ENCODE data around the gene AVP. TPM values are rescaled to one million over a fixed set of nuclear protein-coding genes. Genes with fewer than 3 reads are reported as not detected.
A peak's percentile ranks its signal among the peaks of the same experiment; 100 is the strongest.

AVP gene
- total and polyA plus RNA-seq, 2 of the 13 experiments (the other 11 are each of a cell fraction or from before 2014, with no cell fraction given) = 0.12 TPM; not detected in 1

- no peak for TF ChIP-seq PRPF4 (IDR thresholded peaks at IDR 0.05; ENCODE audit: low read depth, low read length, poor library complexity, severe bottlenecking)
- TF ChIP-seq CREM (IDR thresholded peaks at IDR 0.05) = no peak
- no peak for TF ChIP-seq CREM (CRISPR knock-in tag; IDR thresholded peaks at IDR 0.05)
- TF ChIP-seq ATF2 (CRISPR knock-in tag; IDR thresholded peaks at IDR 0.05) = 0 out of 2 replicates have a peak, but pooled peaks have one; percentile 41
- no peak for TF ChIP-seq PAWR (CRISPR knock-in tag; IDR thresholded peaks at IDR 0.05; ENCODE audit: borderline replicate concordance)
- TF ChIP-seq GATAD1 (CRISPR knock-in tag; IDR thresholded peaks at IDR 0.05) = no peak
- TF ChIP-seq ZNF607 (CRISPR knock-in tag; IDR thresholded peaks at IDR 0.05; ENCODE audit: borderline replicate concordance) = no peak
- no peak for TF ChIP-seq AFF4 (CRISPR knock-in tag; IDR thresholded peaks at IDR 0.05)
- no peak for TF ChIP-seq ZFP41 (CRISPR knock-in tag; IDR thresholded peaks at IDR 0.05; ENCODE audit: borderline replicate concordance)
- TF ChIP-seq, protein P1, sequence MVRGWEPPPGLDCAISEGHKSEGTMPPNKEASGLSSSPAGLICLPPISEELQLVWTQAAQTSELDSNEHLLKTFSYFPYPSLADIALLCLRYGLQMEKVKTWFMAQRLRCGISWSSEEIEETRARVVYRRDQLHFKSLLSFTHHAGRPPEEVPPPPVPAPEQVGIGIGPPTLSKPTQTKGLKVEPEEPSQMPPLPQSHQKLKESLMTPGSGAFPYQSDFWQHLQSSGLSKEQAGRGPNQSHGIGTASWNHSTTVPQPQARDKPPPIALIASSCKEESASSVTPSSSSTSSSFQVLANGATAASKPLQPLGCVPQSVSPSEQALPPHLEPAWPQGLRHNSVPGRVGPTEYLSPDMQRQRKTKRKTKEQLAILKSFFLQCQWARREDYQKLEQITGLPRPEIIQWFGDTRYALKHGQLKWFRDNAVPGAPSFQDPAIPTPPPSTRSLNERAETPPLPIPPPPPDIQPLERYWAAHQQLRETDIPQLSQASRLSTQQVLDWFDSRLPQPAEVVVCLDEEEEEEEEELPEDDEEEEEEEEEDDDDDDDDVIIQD (CRISPR knock-in tag; IDR thresholded peaks at IDR 0.05; ENCODE audit: low read depth) = no peak
- TF ChIP-seq ZMYM3 (CRISPR knock-in tag; IDR thresholded peaks at IDR 0.05) = peak; percentile 62; the same call in 1 of the 2 replicates
- 0 out of 2 replicates have a peak, but pooled peaks have one; percentile 22 for TF ChIP-seq ERF (CRISPR knock-in tag; IDR thresholded peaks at IDR 0.05)
- TF ChIP-seq POLR2A (IDR thresholded peaks at IDR 0.05; ENCODE audit: insufficient read depth in 1 of 2, low read depth in 2 of 2, low read length in 2 of 2) = no peak
- TF ChIP-seq ZNF567 (CRISPR knock-in tag; IDR thresholded peaks at IDR 0.05; ENCODE audit: borderline replicate concordance) = no peak
- no peak for TF ChIP-seq ZNF3 (CRISPR knock-in tag; IDR thresholded peaks at IDR 0.05)
- TF ChIP-seq, protein P2, sequence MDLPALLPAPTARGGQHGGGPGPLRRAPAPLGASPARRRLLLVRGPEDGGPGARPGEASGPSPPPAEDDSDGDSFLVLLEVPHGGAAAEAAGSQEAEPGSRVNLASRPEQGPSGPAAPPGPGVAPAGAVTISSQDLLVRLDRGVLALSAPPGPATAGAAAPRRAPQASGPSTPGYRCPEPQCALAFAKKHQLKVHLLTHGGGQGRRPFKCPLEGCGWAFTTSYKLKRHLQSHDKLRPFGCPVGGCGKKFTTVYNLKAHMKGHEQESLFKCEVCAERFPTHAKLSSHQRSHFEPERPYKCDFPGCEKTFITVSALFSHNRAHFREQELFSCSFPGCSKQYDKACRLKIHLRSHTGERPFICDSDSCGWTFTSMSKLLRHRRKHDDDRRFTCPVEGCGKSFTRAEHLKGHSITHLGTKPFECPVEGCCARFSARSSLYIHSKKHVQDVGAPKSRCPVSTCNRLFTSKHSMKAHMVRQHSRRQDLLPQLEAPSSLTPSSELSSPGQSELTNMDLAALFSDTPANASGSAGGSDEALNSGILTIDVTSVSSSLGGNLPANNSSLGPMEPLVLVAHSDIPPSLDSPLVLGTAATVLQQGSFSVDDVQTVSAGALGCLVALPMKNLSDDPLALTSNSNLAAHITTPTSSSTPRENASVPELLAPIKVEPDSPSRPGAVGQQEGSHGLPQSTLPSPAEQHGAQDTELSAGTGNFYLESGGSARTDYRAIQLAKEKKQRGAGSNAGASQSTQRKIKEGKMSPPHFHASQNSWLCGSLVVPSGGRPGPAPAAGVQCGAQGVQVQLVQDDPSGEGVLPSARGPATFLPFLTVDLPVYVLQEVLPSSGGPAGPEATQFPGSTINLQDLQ (CRISPR knock-in tag; IDR thresholded peaks at IDR 0.05) = no peak
- TF ChIP-seq ZNF235 (CRISPR knock-in tag; IDR thresholded peaks at IDR 0.05; ENCODE audit: borderline replicate concordance) = no peak
- TF ChIP-seq ZNF136 (CRISPR knock-in tag; IDR thresholded peaks at IDR 0.05; ENCODE audit: low read depth) = peak; percentile 75; the same call in 1 of the 2 replicates
- TF ChIP-seq ZNF180 (CRISPR knock-in tag; IDR thresholded peaks at IDR 0.05; ENCODE audit: borderline replicate concordance, low read depth) = no peak
- peak; percentile 55; the same call in 1 of the 2 replicates for TF ChIP-seq MEIS1 (CRISPR knock-in tag; IDR thresholded peaks at IDR 0.05; ENCODE audit: borderline replicate concordance)
These were observed 30.9 kb upstream of the AVP start (continued) for GRCh38 chr20:3115190-3116107.

All from HepG2 (cell line).